ENCODE measurements around the gene ZNF334.
A peak's percentile ranks its signal among the peaks of the same experiment; 100 is the strongest.

The ZNF334 gene

DNA sequence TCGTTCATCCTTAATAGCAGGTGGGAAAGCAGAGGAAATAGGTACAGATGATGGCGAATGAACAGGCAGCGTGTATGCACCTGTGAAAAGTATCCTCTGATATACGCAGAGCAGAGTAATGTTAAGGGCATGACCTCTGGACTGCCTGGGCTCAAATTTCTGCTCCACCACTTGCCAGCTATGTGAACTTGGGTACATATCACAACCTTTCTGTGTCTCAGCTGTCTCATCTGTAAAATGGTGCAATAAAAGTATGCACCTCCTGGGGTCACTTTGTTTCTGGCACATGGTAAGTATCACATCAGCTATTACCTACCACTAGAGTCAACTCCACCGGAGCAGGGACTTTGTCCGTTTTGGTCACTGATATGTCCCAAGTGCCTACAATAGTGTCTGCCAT, 34.6 kb upstream of the ZNF334 start:
- no peaks in the 10 kb centered on the region for H3K36me3 ChIP-seq (ENCODE audit: insufficient read depth, low read length)
- no peaks in the 10 kb centered on the region for H3K27me3 ChIP-seq (ENCODE audit: insufficient read depth, low read length, poor library complexity, severe bottlenecking)
- TF ChIP-seq, protein P1, sequence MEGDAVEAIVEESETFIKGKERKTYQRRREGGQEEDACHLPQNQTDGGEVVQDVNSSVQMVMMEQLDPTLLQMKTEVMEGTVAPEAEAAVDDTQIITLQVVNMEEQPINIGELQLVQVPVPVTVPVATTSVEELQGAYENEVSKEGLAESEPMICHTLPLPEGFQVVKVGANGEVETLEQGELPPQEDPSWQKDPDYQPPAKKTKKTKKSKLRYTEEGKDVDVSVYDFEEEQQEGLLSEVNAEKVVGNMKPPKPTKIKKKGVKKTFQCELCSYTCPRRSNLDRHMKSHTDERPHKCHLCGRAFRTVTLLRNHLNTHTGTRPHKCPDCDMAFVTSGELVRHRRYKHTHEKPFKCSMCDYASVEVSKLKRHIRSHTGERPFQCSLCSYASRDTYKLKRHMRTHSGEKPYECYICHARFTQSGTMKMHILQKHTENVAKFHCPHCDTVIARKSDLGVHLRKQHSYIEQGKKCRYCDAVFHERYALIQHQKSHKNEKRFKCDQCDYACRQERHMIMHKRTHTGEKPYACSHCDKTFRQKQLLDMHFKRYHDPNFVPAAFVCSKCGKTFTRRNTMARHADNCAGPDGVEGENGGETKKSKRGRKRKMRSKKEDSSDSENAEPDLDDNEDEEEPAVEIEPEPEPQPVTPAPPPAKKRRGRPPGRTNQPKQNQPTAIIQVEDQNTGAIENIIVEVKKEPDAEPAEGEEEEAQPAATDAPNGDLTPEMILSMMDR (conservative IDR thresholded peaks at IDR 0.05; ENCODE audit: low read length), result no peak
- no peak for TF ChIP-seq EZH2phosphoT487 (IDR thresholded peaks at IDR 0.05; ENCODE audit: borderline replicate concordance)
- H3K9ac ChIP-seq (ENCODE audit: low read depth, low read length, poor library complexity, severe bottlenecking), result no peak overlapping the region
- no peaks in the 10 kb centered on the region for H4K20me1 ChIP-seq (ENCODE audit: insufficient read depth, low read length, poor library complexity, severe bottlenecking)
- H3K9me3 ChIP-seq (ENCODE audit: insufficient read depth, low read depth, low read length), result no peaks in the 10 kb centered on the region
- no peaks in the 10 kb centered on the region for H3K79me2 ChIP-seq (ENCODE audit: insufficient read depth, low read length)
- H3K4me3 ChIP-seq (ENCODE audit: low read length, poor library complexity, severe bottlenecking), result no peak overlapping the region
- peaks cover 89% of the 10 kb centered on the region for H3K4me1 ChIP-seq (ENCODE audit: insufficient read depth, low read length, poor library complexity, severe bottlenecking)
- no peak overlapping the region for H3K4me2 ChIP-seq (ENCODE audit: low read depth, low read length, poor library complexity, severe bottlenecking)
- H3F3A ChIP-seq (ENCODE audit: low read depth), result peaks cover 9% of the 10 kb centered on the region; the same call in 1 of the 2 replicates
- H3K9me2 ChIP-seq (replicated peaks; ENCODE audit: low read depth, low read length), result no peaks in the 10 kb centered on the region
- H2AFZ ChIP-seq (ENCODE audit: low read length), result no peak overlapping the region

DNA sequence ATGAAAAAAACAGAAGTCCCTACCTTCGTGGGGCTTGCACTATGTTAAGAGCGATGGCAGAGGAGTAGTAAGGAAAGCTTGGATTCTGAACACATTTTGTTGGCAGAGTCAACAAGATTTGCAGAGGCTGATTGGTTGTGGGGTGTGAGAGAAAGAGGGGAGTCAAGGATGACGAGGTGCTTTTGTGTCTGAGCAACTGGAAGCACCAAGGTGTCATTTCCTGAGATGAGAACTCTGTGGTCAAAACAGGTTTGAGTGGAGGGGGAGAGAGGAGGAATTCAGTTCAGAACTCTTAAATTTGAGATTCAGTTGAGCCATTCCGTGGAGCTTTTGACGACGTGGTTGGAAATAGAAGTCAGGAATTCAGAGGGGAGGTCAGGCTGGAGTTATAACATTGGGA, 33.6 kb upstream of the ZNF334 start:
- H3F3A ChIP-seq (ENCODE audit: low read depth), result 0 out of 2 replicates have a peak, but pooled peaks cover 3% of the 10 kb centered on the region
- no peak overlapping the region for H2AFZ ChIP-seq (ENCODE audit: low read length)
- H3K9ac ChIP-seq (ENCODE audit: low read depth, low read length, poor library complexity, severe bottlenecking), result peak overlapping the region; percentile 64
- no peaks in the 10 kb centered on the region for H4K20me1 ChIP-seq (ENCODE audit: insufficient read depth, low read length, poor library complexity, severe bottlenecking)
- H3K79me2 ChIP-seq (ENCODE audit: insufficient read depth, low read length), result no peaks in the 10 kb centered on the region
- H3K27me3 ChIP-seq (ENCODE audit: insufficient read depth, low read length, poor library complexity, severe bottlenecking), result no peaks in the 10 kb centered on the region
- no peaks in the 10 kb centered on the region for H3K9me2 ChIP-seq (replicated peaks; ENCODE audit: low read depth, low read length)
- peaks cover 79% of the 10 kb centered on the region for H3K4me1 ChIP-seq (ENCODE audit: insufficient read depth, low read length, poor library complexity, severe bottlenecking)
- peak overlapping the region; percentile 66 for H3K4me2 ChIP-seq (ENCODE audit: low read depth, low read length, poor library complexity, severe bottlenecking)
- no peaks in the 10 kb centered on the region for H3K36me3 ChIP-seq (ENCODE audit: insufficient read depth, low read length)
- peak overlapping the region; percentile 56 for H3K4me3 ChIP-seq (ENCODE audit: low read length, poor library complexity, severe bottlenecking)
- H3K9me3 ChIP-seq (ENCODE audit: insufficient read depth, low read depth, low read length), result no peaks in the 10 kb centered on the region
- TF ChIP-seq EZH2phosphoT487 (IDR thresholded peaks at IDR 0.05; ENCODE audit: borderline replicate concordance), result no peak
- TF ChIP-seq, protein P1 (conservative IDR thresholded peaks at IDR 0.05; ENCODE audit: low read length), result no peak

DNA sequence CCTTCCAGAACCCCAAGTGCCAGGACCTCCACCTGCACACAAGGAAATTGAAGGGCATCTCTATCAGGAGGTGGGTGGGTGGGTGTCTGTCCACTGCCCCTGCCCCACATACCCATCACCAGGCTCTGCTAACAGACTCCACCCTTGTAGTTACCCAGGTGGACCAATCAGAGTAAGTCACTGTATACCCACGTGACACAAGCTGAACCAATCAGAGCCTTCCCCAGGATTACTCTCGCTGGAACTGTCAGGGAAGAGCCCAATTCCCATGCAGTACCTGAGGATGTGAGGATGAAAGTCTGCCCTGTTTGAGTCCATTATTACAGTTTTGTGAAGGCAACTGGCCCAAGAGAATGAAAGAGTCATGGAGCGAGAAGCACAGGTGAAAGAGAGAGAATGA, 32.9 kb upstream of the ZNF334 start:
- H3K4me1 ChIP-seq (ENCODE audit: insufficient read depth, low read length, poor library complexity, severe bottlenecking), result peaks cover 73% of the 10 kb centered on the region
- H3K79me2 ChIP-seq (ENCODE audit: insufficient read depth, low read length), result no peaks in the 10 kb centered on the region
- no peaks in the 10 kb centered on the region for H3K9me3 ChIP-seq (ENCODE audit: insufficient read depth, low read depth, low read length)
- H3K27me3 ChIP-seq (ENCODE audit: insufficient read depth, low read length, poor library complexity, severe bottlenecking), result no peaks in the 10 kb centered on the region
- H3K9ac ChIP-seq (ENCODE audit: low read depth, low read length, poor library complexity, severe bottlenecking), result peak overlapping the region; percentile 64
- H3K36me3 ChIP-seq (ENCODE audit: insufficient read depth, low read length), result no peaks in the 10 kb centered on the region
- no peak overlapping the region for H2AFZ ChIP-seq (ENCODE audit: low read length)
- TF ChIP-seq, protein P1 (conservative IDR thresholded peaks at IDR 0.05; ENCODE audit: low read length), result no peak
- no peak for TF ChIP-seq EZH2phosphoT487 (IDR thresholded peaks at IDR 0.05; ENCODE audit: borderline replicate concordance)
- H4K20me1 ChIP-seq (ENCODE audit: insufficient read depth, low read length, poor library complexity, severe bottlenecking), result no peaks in the 10 kb centered on the region
- 0 out of 2 replicates have a peak, but pooled peaks cover 3% of the 10 kb centered on the region for H3F3A ChIP-seq (ENCODE audit: low read depth)
- peak overlapping the region; percentile 56 for H3K4me3 ChIP-seq (ENCODE audit: low read length, poor library complexity, severe bottlenecking)
- no peaks in the 10 kb centered on the region for H3K9me2 ChIP-seq (replicated peaks; ENCODE audit: low read depth, low read length)
- H3K4me2 ChIP-seq (ENCODE audit: low read depth, low read length, poor library complexity, severe bottlenecking), result peak overlapping the region; percentile 66
